HFF-Myc (cell line): ENCODE data around the gene SERINC4.
A peak's percentile ranks its signal among the peaks of the same experiment; 100 is the strongest.

Experiments
- DNase-seq: peaks from one replicate; pipeline ENCODE4 v3.0.0-alpha.2; 2011; ENCODE audit warnings: low read depth; ENCODE audit errors: extremely low read depth
- H3K4me3 ChIP-seq: replicated peaks from 2 replicates; pipeline ENCODE4 v1.5.1; 2011; ENCODE audit warnings: low read depth, mild to moderate bottlenecking, control low read depth, low read length
- CTCF ChIP-seq: IDR thresholded peaks from 2 replicates; pipeline ENCODE4 v1.5.1; 2012; ENCODE audit warnings: mild to moderate bottlenecking, low read depth, low read length, control low read depth; ENCODE audit errors: missing control alignments

SERINC4 gene

GRCh38 chr15:43800286-43801141 is 494 bp upstream of the SERINC4 start, which contains the start of gene HYPK:
Gene HYPK, plus strand, starts transcription at chr15:43800599. Its CDS starts 24 bp downstream, at chr15:43800623.
- TF ChIP-seq CTCF, result no peak
- peak within 1 kb of the TSS; percentile 96 for H3K4me3 ChIP-seq
- peak; percentile 60 for DNase-seq

GRCh38 chr15:43799209-43799944 is 643 bp downstream of the SERINC4 start:
- no peak overlapping the region for H3K4me3 ChIP-seq
- no peak for DNase-seq
- TF ChIP-seq CTCF, result no peak

GRCh38 chr15:43796566-43796965 is 3.5 kb downstream of the SERINC4 start:
- TF ChIP-seq CTCF, result no peak
- no peak overlapping the region for H3K4me3 ChIP-seq
- DNase-seq, result no peak

- DNase-seq, result no peak
- no peak for TF ChIP-seq CTCF
- H3K4me3 ChIP-seq, result no peak overlapping the region
These were observed 4.0 kb downstream of the SERINC4 start for GRCh38 chr15:43795997-43796396.

GRCh38 chr15:43795197-43795596 is 4.8 kb downstream of the SERINC4 start:
- DNase-seq, result no peak
- no peak for TF ChIP-seq CTCF
- H3K4me3 ChIP-seq, result no peak overlapping the region

- H3K4me3 ChIP-seq, result peak overlapping the region; percentile 83
- DNase-seq, result no peak
- no peak for TF ChIP-seq CTCF
These were observed 5.6 kb downstream of the SERINC4 start for GRCh38 chr15:43794269-43795037.
